ENCODE data around the gene CLPTM1.
"Not testable (repeated sequence)": the region's sequence is repeated elsewhere in the genome, so short reads cannot be mapped to it uniquely, and the experiment has no call there.

The CLPTM1 gene

DNA sequence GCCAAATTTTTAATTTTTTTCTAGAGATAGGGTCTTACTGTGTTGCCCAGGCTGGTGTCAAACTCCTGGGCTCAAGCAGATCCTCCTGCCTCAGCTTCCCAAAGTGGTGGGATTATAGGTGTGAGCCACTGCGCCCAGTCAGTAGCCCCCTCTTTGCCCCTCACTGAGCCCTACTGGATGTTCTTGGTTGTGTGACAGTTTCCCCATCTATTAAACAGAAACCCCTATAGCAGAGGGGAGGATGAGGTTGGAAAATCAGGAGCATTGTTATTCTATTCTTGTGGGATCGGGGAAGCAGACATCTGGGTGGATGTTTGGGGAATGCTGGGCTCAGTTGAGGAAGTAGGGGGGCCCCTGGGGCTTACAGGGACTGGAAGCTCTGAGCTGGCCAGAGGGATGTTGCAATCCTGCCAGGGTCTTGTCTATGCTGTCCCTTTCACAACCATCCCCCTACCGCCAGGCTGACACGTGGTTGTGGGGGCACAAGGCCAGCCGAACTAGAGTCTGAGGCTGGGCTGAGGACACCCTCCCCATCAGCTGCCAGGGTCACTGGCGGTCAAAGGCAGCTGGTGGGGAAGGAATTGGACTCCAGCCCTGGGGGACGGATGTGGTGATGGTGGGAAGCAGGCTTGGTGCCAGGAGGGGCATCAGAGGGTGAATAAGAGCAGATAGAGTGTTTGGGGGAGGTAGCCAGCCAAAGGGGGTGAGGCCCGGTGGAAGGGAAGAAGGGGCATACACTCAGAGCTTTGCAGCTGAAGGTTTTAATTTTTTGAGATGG is 29.9 kb upstream of the CLPTM1 start:
- ATAC-seq (ENCODE audit: insufficient read depth, low read depth) (no peak), DNase-seq (no peak)
- Histone ChIP-seq H3K4me1 (ENCODE audit: insufficient read depth, low read length) (no peaks in the 10 kb centered on the region), H3K79me2 (ENCODE audit: insufficient read depth, low read length) (no peaks in the 10 kb centered on the region), H3K9me3 (ENCODE audit: insufficient read depth, low read length, severe bottlenecking) (no peaks in the 10 kb centered on the region), H3K36me3 (ENCODE audit: insufficient read depth, low read length) (no peaks in the 10 kb centered on the region), H2AFZ (ENCODE audit: low read depth, low read length) (no peak overlapping the region), H3K4me3 (ENCODE audit: low read depth in 1 of 2, low read length in 2 of 2) (no peak overlapping the region), H4K20me1 (ENCODE audit: insufficient read depth, low read length) (no peaks in the 10 kb centered on the region; the same call in 1 of the 2 replicates), H3K27ac (ENCODE audit: low read length) (no peak overlapping the region), H3K27me3 (ENCODE audit: insufficient read depth, low read length, poor library complexity) (peaks cover 7% of the 10 kb centered on the region), H3K4me2 (ENCODE audit: insufficient read depth, low read length) (no peak overlapping the region), H3K9ac (ENCODE audit: low read depth, low read length) (no peak overlapping the region)
- TF ChIP-seq, protein P1, sequence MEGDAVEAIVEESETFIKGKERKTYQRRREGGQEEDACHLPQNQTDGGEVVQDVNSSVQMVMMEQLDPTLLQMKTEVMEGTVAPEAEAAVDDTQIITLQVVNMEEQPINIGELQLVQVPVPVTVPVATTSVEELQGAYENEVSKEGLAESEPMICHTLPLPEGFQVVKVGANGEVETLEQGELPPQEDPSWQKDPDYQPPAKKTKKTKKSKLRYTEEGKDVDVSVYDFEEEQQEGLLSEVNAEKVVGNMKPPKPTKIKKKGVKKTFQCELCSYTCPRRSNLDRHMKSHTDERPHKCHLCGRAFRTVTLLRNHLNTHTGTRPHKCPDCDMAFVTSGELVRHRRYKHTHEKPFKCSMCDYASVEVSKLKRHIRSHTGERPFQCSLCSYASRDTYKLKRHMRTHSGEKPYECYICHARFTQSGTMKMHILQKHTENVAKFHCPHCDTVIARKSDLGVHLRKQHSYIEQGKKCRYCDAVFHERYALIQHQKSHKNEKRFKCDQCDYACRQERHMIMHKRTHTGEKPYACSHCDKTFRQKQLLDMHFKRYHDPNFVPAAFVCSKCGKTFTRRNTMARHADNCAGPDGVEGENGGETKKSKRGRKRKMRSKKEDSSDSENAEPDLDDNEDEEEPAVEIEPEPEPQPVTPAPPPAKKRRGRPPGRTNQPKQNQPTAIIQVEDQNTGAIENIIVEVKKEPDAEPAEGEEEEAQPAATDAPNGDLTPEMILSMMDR (IDR thresholded peaks at IDR 0.05; ENCODE audit: borderline replicate concordance, extremely low read depth, low read length, poor library complexity, severe bottlenecking): no peak
- no peak for TF ChIP-seq EZH2 (IDR thresholded peaks at IDR 0.05; ENCODE audit: borderline replicate concordance, low read depth, low read length, severe bottlenecking)

DNA sequence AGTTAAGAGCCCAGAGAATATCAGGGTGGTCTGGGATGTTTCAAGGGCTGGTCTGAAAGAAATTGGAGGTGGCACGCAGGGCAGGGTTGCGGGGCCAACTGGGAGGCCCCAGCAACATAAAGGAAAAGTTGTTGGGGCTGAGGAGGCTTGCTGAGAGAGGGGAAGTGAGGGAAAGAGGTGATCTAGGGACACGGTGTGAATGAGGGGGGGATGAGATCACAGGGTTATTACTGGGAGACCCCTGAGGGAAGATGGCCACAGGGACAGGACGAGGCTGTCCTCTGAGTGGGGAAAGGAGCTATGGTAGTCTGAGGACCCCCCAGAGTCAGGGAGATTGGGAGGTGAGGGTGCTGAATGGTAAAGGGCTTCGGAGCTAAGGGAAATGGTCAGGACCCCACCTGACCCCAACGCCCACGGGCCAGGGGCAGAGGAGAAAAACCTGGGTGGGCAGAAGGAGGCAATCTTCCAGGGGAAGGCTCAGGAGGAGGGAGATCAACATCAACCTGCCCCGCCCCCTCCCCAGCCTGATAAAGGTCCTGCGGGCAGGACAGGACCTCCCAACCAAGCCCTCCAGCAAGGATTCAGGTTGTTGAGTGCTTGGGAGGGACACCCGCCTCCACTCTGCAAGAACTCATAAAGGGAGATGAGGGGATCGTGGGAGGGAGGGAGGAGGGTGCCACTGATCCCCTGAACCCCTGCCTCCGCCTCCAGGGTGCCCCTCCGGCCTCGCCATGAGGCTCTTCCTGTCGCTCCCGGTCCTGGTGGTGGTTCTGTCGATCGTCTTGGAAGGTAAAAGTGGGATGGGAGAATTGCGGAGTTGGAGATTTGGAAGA is 28.7 kb upstream of the CLPTM1 start:
- not testable (repeated sequence) for H3K4me2 ChIP-seq (ENCODE audit: insufficient read depth, low read length); DNase-seq; H3K27ac ChIP-seq (ENCODE audit: low read length)

DNA sequence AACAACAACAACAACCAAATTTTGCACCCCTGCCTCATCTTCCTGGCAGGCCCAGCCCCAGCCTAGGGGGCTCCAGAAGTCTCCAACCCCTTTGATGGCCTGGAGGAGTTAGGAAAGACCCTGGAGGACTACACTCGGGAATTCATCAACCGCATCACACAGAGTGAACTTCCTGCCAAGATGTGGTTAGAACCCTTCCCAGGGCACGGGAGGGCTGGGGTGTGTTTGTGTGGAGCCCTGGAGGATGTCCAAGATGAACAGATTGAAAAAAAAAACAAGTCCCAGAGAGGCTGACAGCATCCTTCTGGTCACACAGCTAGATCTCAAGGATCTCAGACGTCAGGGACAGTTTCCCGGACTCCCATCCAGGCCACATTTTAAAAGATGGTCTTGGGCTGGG is 27.4 kb upstream of the CLPTM1 start:
- H3K79me2 ChIP-seq (ENCODE audit: insufficient read depth, low read length): no peaks in the 10 kb centered on the region
- H4K20me1 ChIP-seq (ENCODE audit: insufficient read depth, low read length): no peaks in the 10 kb centered on the region; the same call in 1 of the 2 replicates
- H3K4me1 ChIP-seq (ENCODE audit: insufficient read depth, low read length): no peaks in the 10 kb centered on the region
- H3K9me3 ChIP-seq (ENCODE audit: insufficient read depth, low read length, severe bottlenecking): no peaks in the 10 kb centered on the region
- DNase-seq (no peak), ATAC-seq (ENCODE audit: insufficient read depth, low read depth) (no peak)
- H3K36me3 ChIP-seq (ENCODE audit: insufficient read depth, low read length): no peaks in the 10 kb centered on the region
- H3K4me3 ChIP-seq (ENCODE audit: low read depth in 1 of 2, low read length in 2 of 2): no peak overlapping the region
- no peak overlapping the region for H2AFZ ChIP-seq (ENCODE audit: low read depth, low read length)
- H3K27me3 ChIP-seq (ENCODE audit: insufficient read depth, low read length, poor library complexity): peaks cover 7% of the 10 kb centered on the region
- H3K27ac ChIP-seq (ENCODE audit: low read length): no peak overlapping the region
- H3K4me2 ChIP-seq (ENCODE audit: insufficient read depth, low read length): no peak overlapping the region
- TF ChIP-seq, protein P1 (IDR thresholded peaks at IDR 0.05; ENCODE audit: borderline replicate concordance, extremely low read depth, low read length, poor library complexity, severe bottlenecking): no peak
- TF ChIP-seq EZH2 (IDR thresholded peaks at IDR 0.05; ENCODE audit: borderline replicate concordance, low read depth, low read length, severe bottlenecking): no peak
- H3K9ac ChIP-seq (ENCODE audit: low read depth, low read length): no peak overlapping the region

More for the DNA sequence above, 28.7 kb upstream of the CLPTM1 start:
- H3K9ac ChIP-seq (ENCODE audit: low read depth, low read length); ATAC-seq (ENCODE audit: insufficient read depth, low read depth); H3K27me3 ChIP-seq (ENCODE audit: insufficient read depth, low read length, poor library complexity); H3K79me2 ChIP-seq (ENCODE audit: insufficient read depth, low read length); H4K20me1 ChIP-seq (ENCODE audit: insufficient read depth, low read length); H3K36me3 ChIP-seq (ENCODE audit: insufficient read depth, low read length); H3K4me1 ChIP-seq (ENCODE audit: insufficient read depth, low read length); H3K9me3 ChIP-seq (ENCODE audit: insufficient read depth, low read length, severe bottlenecking); H3K4me3 ChIP-seq (ENCODE audit: low read depth in 1 of 2, low read length in 2 of 2); H2AFZ ChIP-seq (ENCODE audit: low read depth, low read length): not testable (repeated sequence)

DNA sequence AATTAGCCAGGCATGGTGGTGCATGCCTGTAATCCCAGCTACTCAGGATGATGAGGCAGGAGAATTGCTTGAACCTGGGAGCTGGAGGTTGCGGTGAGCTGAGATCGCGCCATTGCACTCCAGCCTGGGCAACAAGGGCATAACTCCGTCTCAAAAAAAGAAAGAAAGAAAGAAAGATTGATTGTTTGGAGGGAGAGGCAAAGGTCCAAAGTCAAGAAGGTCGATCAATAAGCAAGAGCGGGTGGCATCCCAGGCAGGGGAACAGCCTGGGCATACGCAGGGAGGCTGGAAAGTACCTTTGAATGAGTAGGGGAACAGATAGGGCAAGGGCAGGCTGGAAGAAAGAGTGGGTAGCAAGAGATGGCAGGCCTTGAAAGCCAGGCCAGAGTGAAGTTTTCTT is 25.1 kb upstream of the CLPTM1 start:
- H3K9ac ChIP-seq (ENCODE audit: low read depth, low read length): no peak overlapping the region
- no peaks in the 10 kb centered on the region for H3K36me3 ChIP-seq (ENCODE audit: insufficient read depth, low read length)
- peaks cover 2% of the 10 kb centered on the region for H3K27me3 ChIP-seq (ENCODE audit: insufficient read depth, low read length, poor library complexity)
- H2AFZ ChIP-seq (ENCODE audit: low read depth, low read length): no peak overlapping the region
- no peak for ATAC-seq (ENCODE audit: insufficient read depth, low read depth)
- H4K20me1 ChIP-seq (ENCODE audit: insufficient read depth, low read length): no peaks in the 10 kb centered on the region
- no peak overlapping the region for H3K4me3 ChIP-seq (ENCODE audit: low read depth in 1 of 2, low read length in 2 of 2)
- TF ChIP-seq EZH2 (IDR thresholded peaks at IDR 0.05; ENCODE audit: borderline replicate concordance, low read depth, low read length, severe bottlenecking): no peak
- TF ChIP-seq, protein P1 (IDR thresholded peaks at IDR 0.05; ENCODE audit: borderline replicate concordance, extremely low read depth, low read length, poor library complexity, severe bottlenecking): no peak
- DNase-seq: no peak
- no peak overlapping the region for H3K4me2 ChIP-seq (ENCODE audit: insufficient read depth, low read length)
- H3K4me1 ChIP-seq (ENCODE audit: insufficient read depth, low read length): no peaks in the 10 kb centered on the region
- H3K79me2 ChIP-seq (ENCODE audit: insufficient read depth, low read length): no peaks in the 10 kb centered on the region
- H3K27ac ChIP-seq (ENCODE audit: low read length): no peak overlapping the region
- H3K9me3 ChIP-seq (ENCODE audit: insufficient read depth, low read length, severe bottlenecking): no peaks in the 10 kb centered on the region

Measured in DND-41 (cell line).